HG03060 (cell line): ENCODE results near the gene CNTFR.

Experiments used
- ATAC-seq: cut with Tn5 transposase; IDR thresholded peaks from one replicate; pipeline ENCODE4 v1.9.1; 2021; ENCODE audit warnings: low read depth, moderate number of reproducible peaks; ENCODE audit not compliant: unreplicated experiment

The CNTFR gene

DNA sequence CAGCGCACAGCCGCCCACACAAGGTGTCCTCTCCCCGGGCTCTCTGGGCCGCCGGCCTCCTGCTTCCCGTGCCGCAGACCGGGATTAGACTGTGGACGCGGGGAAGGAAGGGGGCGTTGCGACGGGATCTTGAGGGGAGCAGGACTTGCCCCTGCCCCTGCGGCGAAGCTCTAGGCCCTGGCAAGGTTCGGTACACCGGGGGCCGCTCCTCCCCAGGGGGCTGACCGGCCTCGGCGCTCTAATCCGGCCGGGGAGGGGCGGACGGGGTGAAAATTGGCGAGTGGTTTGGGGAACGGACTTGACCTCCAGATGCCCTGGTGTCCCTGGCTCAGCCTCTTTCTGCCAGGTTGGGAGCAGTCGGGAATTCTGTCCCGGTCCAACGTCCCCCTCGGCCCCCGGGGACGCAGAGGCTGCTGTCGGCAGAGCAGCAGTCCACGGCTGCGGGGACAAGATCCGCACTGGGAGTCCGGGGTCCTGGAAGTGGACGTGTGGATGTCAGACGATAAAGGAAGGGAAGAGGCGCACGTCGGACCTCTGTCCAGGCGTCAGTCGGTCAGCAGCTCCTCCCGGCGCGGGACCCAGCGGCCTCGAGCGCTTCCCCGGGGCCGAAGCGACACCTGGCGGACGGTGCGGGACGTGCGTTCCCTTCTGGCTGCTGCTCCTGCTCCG, 1.9 kb upstream of the CNTFR start:
- ATAC-seq: no peak

DNA sequence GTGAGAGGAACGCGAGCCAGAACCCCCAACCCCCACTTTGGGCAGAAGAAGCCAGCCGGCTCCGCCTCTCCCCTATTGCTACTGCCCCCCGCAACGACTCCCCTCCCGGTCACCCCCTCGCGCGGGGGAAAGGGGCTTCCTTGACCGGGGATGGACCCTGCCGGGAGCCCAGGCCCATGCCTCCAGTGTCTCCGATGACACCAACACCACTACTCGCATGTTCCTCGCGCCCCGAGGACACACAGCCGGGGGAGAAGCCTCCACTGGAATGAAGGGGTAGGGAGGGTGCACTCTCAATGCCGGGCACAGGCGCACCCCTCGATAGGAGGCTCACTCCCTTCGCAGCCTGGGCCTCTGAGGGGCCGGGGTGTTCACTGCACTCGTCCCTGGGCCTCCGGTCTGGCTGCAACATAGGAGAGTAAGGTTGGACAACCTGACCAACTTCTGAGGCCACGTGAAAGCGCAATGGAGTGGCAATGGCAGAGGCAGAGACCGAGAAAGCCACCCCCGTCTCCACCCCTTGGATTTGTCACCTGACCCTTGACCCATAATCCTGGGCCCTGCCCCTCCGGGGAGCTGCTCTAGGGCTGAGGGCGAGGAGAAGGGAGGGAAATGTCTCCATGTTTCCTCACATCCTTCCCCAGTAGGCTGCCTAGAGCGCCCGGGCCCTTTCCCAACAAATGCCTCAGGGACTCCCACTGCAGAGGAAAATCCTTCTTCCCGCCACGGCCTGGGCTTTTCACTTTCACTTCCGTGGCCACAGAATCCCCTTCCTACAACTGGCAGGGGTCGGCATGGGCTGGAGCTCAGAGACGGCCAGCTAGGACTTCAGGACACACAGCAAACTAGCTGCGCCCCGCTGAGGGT, 1.1 kb upstream of the CNTFR start:
- no peak for ATAC-seq

DNA sequence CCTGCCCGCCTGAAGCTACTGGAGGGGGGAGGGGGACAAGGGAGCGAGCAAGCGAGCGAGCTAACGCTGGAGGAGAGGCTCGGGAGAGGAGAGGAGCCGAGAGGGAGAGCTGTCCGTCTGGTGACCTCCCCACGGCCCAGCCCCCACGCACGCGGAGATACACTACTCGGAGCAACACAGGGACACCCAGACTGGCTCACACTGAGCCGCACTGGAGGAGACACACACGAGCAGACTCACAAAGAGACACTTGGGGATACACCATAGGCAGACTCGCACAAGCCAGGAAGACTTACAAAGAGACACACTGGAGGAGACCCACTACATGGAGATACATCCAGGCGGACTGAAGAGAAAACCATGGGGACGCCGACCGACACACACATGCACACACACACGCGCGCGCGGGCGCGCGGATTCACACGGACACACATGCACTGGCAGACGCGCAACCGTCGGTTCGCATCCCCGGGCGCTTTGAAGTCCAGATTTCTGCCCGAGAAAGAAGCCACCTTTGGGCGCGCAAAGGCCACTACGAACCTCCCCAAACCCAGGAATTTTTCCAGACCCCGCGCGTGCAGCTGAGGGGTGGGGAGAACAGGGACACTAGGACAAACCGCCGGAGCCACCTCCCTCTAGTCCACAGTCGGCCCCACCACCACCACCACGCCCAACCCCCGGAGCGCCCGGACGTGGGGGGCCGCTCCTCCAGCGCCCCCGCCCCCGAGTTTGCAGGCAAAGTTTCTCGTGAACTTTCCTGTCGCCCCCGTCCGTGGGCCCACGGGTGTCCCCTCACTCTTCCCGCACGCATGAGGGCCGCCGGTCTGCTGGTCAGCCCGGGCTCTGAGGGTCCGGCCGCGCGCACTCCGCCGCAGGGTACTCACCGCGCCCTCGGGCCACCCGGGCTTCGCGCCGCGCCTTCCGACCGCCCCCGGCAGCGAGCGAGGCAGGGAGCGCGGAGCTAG, 571 bp downstream of the CNTFR start:
- ATAC-seq: no peak

DNA sequence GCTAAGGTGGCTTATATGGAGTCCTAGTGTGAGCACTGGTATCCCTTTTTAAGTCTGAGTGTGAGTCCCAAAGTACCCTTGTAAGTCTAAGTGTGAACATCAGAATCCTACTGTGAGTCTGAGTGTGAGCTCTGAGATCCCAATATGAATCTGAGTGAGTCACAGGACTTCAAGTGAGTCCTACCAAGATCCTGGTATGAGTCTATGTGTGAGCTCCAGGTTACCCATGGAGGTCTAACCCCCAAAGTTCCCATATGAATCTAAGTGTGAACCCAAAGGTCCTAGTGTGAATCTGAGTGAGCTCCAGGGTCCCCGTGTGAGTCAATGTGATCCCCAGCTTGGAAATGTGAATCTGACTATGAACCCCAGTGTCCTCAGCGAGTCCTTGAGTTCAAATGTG, 2.3 kb downstream of the CNTFR start:
- no peak for ATAC-seq

DNA sequence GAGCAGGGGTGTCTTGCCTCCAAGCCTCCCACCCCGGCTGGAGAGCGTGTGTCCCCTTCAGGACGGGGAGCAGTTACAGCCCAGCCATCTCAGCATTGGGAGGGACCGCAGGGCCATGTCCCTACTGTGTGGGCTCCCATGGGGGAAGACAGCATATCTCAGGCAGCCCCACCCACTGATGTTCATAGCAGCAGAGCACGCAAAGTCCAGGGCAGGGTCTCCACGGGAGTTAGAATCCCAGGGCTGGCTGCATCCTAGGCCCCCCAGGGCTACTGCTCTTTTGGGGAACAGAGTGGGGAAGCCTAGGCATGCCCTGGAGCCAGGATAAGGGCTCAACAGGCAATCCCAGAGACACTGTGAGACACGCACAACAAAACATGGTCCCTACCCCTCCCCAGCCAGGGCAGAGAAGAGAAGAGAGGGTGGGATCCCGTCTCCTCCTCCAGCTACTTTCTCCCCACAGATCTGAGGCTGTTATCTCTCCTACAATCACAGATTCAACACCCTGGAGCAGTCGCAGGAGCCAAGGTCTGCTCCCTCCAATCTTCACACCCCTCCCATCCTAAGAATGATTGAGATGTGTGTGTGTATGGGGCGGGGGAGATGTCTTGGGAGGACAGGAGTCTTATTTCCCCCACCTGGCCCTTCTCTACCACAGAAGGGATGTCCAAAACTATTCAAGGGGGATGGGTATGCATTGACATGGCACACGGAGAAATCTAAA, 3.4 kb downstream of the CNTFR start:
- no peak for ATAC-seq

DNA sequence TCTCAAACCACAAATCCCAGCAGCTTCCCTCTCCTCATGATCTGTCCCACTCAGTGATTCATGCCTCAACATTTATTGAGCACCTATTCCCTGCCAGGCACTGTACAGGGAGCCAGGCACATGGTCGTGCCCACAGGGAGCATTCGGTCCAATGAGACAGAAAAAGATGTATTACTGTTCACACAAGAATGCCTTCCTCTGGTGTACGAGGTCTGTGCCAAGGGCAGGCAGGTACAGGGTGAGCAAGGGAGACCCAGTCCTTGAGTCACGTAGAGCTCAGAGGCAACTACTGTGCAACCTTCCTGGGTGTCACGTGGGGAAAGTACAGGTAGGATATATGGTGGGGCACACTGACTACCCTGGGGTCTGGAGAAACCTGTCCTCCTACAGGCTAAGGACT, 4.6 kb downstream of the CNTFR start:
- ATAC-seq: no peak

DNA sequence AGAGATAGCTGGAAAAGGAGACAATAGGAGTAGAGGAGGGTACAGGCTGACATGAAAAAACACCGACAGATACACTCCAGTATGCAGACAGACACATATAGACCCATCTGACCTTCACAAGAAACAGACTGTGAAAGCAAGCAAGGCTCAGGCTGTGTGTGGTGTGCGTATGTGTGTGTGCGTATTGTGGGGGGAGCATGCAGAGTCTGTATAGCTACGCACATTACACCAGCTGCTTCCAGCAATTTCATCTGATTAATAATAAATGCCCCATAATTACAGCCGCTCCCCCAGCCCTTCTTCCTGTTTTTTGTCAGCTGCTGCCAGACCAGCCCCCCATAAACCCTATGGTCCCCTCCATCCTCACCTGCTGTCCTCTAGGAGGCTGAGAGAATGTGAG, 6.7 kb downstream of the CNTFR start:
- ATAC-seq: no peak

DNA sequence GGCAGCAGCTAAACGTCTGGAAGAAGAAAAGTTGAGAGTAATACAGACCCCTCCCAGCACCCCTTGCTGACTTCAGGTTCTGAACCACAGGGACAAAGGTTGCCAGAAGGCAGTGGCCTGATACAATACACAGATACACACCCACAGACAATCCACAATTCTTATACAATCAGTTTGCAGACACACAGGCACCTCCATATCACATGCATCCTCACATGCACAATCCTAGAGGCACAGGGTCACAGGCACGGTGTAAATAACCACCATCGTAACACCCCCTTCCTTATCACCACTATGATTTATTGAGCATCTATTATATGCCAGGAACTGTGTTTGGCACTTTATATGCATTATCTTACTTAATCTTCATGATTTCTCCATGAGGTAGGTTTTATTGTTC, 8.2 kb downstream of the CNTFR start:
- ATAC-seq: no peak

DNA sequence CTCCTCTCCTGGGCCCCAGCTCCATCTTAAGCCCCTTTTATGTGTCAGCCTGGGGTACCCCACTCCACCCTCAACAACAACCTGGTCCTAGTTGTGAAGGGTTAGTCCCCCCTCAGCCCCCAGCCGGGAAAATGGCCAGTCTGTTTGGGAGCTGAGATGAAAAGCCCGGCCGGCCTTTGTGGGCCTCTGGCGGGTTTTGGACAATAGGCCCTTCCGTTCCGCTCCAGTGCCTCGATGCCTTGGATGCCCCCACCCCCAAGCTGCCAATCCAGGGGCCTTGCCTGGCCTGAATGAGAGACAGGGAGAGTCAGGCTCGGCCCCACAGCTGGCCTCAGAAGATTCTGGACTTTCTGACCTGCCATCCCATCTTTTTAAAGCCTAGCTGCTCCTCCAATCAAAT, 9.2 kb downstream of the CNTFR start:
- no peak for ATAC-seq

DNA sequence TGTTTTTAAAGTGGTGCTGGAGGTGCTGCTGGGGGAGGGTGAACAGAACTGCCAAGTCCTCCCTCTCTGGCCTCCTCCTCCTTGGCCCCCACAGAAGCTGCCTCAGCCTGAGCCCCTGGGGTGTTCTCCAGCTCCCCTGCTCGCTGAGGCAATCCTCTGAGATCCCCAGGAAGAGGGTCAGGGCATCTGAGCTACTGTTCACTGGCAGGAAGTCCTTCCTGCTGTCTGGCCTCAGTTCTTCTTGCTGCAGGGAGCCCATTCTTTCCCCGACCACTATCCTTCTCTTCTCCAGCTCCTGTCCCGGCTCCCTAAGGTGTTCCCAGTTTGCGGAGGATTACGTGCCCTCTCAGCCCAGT, 9.7 kb downstream of the CNTFR start:
- ATAC-seq: no peak

DNA sequence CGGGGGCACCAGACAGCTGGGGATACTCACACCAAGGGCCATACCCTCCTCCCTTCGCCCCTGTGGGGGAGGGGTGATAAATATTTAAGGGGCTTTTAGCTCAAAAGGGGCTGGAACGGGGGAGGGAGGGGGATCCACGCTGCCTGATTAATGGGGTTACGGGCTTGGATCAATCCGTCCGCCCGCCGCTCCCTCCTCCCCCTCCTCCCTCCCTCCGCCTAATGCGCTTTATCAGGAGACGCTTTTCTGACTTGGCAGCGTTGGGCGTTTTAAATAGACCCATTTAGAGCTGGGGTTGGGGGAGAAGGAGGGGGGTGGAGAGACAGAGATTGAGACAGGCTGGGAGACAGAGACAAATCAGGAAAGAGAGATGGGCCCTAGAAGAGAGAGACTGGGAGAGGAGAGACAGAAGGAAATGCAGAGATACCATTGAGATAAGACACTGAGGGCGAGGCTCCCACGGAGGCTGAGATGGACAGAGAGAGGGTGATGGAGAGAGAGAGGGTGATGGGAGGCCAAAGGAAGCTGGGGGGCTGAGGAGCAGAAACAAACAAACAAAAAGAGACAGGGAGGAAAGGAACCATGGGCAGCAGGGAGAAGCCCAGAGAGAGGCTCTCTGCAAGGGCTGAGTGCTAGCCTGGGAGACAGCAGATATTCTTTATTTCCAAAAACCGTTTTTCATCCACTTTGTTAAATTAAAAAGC, 10.3 kb downstream of the CNTFR start:
- no peak for ATAC-seq

DNA sequence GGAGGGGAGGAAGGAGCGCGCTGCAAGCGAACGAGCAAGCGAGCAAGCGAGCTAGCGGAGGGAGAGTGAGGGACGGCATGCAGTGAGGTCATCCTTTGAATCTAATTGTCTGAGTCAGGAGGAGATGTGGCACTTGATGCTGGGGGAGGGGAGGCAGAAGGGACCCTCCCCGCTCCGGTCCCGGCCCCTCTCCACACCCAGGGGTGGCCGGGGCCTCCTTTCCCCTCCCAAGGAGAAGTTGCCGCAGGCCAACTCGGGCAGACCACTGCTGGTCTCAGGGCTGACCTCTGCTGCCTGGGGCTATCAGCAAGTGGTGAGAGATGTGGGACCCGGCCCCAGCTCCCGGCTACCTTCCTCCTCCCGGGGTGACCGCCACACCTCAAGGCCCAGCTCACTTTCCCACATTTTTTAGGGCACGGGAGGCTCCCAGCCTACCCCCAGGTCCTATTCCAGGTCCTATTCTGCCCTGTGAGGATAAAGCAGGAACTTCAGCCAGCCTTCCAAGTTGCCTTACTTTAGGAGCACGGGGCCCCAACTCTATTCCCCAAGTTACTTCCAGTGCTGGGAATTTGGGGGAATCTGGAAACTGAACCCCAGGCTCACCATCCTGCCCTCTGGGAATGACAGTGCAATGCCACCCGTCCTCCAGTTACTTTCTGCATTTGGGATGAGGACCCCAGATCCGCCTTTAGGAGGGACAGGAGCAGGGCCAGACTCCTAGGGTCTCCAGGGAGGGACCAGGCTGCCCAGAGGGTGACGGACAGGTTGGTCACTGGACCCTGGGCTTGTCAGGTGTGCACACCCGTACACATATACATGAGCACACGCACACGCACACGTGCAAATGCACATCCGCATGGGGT, 11.1 kb downstream of the CNTFR start:
- no peak for ATAC-seq

DNA sequence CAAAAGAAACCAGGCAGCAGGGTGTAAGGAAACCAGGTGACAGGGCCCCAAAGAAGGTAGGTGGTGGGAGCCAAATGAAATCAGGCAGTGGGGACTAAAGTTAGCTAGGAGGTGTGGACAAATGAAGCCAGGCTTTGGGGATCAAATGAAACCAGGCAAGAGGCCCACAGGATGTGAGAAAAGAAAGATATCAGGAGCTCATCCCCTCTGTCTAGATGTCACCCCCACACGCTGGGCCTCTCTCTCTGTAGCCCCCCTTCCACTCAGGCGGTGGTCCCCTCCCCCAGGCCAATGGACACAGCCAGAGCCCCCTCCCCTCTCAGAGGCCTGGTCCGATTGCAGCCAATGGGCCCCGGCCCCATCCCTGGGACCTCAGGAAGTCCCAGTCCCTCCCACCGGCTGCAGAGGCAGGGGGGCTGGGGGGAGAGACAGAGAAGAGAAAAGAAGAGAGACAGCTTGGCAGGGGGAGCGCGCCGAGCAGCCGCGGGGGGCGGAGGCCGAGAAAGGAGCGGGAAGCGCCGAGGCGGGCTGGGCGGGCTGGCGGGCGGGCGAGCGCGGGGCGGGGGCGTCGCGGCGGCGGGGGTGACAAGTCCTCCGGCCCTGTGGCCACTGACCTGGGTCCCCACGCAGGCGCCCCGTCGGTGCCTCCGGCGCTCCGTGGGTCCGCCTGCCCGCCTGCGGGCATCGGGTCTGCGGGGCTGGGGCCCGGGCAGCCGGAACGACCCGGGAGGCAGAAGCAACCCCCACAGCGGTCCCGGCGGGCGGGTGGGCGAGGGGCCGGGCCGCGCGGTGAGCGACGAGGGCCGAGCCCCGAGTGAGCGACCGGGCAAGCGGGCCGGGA, 11.9 kb downstream of the CNTFR start:
- no peak for ATAC-seq

DNA sequence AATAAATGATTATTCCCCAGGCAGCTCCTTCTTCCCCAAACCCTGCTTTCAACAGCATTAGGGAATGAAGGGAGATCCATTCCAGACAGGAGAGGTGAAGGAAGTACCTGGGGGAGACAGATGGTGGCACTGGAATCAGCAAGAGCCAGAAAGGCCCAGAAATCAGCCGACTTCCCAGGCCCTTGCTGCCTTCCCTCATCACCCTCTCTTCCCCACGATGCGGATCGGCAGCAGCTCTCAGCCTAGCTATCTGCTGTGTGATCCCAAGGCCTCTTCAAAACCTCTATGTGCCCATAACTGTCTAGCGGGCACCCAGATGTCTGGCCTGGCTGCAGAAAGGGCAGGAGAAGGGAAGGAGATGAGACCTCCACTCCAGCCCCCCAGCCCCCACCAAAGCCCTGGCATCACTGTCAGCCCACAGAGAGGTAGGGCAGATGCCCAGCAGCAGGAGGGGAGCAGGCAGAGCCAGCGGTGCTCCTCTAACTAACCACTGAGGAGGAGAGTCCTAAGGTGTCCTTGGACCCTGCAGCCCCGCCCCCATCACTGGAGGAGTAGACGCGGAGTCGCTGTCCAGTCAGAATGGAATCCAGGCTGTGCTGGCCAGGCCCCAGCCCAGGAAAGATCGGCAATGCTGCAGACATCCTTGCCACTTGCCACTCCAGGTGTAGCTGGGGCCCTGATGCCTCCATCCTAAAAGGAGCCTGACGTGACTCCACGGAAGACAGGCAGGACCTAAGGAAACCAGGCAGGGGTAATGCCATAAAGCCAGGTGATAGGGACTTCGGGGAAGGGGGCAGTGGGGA, 12.7 kb downstream of the CNTFR start:
- ATAC-seq: no peak

DNA sequence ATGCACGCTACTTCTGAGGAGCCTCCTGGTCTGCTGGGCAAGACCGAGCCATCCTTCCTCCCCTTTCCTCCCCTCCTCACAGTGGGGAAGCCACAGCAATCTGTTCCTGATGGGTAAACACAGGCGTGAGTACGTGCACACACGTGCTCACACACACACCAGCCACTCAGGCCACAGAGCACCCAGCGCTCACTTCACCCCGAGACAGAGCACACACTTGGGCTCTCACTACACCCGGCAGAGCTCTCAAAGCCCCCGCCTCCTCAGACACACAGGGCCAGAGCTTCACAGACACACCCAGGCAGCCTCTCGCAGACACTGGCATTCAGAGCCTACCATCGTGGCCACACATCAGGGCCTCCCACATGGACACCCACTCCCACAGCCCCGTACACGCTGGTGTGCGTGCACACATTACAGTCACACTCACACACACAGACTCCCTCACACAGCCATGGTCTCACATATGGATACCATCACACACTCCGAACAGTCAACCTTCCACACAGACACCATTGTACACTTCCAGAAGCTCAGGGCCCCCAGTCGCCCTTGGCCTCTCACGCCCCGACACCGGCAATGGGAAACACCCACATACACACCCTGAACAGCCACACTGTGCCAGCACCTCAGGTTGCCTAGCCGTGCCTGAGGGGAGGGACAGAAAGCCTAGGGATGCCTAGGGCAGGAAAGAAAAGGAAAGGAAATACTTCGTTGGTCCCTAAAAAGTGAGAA, 13.5 kb downstream of the CNTFR start:
- ATAC-seq: no peak

DNA sequence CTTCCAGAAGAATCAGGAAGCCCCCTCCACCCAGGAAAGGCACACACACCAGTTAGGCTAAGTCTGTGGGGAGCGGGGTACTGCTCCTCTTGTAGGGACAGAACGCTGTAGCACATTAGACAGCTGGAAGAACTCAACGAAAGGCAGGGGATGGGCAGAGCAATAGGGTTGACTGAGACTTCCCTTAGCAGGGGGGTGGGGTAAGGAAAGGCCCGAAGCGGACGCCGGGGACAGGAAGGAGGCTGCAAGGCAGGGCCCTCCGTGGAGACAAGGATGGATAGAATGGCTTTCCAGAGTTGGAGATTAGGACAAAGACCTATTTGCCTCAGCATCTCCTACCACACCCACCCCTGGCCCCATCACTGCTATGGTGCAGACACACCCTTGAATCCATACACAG, 14.3 kb downstream of the CNTFR start:
- ATAC-seq: no peak

DNA sequence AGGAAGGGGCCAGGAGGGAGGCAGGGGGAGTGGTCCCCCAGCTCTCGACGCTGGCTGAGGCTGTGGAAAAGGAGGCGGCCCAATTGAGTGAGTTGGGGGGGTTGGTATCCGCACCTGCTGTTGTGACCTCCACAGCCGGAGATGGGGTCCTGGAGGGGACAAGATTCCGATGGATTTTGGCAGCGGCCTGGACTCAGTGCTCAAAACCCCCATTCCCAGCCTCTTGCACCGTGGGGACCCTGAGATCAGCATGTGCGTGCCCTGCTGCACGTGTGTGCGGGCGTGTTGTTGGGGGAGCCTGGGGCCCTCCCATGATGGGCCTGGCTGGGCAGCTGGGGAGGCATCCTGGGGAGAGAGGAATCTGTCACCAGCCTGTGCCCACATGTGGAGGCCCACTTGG, 15.0 kb downstream of the CNTFR start:
- no peak for ATAC-seq
